CD4-positive, alpha-beta T cell treated with Interleukin-2 at 100 ng/mL for 4 hours (primary cell): ENCODE measurements around the gene C12orf75.
"Not testable (repeated sequence)": the region's sequence is repeated elsewhere in the genome, so short reads cannot be mapped to it uniquely, and the experiment has no call there.

Experiments used
- DNase-seq: peaks from one replicate; pipeline ENCODE4 v3.0.0-alpha.2; 2020; ENCODE audit warnings: low spot score

C12orf75 gene

DNA sequence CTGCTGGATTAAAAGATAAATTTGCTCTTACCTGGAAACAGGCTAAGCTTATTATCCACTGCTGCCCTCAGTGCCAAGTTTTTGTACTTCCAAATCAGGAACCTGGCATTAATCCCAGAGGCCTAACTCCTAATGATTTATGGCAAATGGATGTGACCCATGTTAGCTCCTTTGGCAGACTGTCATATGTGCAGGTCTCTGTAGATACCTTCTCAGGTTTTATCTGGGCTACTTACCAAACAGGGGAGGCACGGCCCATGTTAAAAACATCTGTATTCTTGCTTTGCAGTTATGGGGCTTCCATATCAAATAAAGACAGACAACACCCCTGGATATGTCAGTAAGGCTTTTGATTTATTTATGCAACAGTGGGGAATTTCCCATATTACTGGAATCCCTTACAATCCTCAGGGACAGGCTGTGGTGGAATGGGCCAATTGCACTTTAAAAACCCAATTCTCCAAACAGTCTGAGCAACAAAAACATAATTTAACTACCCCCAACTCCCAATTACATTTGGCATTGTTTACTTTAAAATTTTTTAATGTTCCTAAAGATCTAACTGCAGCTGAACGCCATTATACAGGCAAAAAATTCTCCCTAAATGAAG lies 19.9 kb upstream of the C12orf75 start:
- DNase-seq, result not testable (repeated sequence)

DNA sequence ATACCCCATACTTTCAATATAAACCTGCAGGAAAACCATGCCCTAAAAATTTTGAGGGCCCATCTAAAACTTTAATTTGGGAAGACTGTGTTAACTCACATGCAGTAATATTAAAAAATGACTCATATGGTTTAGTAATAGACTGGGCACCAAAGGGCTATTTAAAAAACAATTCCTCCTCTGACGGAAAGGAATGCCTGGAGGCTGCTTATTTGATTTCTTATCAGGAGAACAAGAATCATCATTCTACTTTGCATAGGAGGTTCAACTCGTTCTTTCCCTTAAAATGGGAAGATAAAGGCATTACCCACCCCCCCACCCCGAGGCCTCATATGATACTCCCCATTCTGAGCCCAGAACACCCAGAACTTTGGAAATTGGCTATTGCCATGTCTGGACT lies 18.6 kb upstream of the C12orf75 start:
- DNase-seq, result not testable (repeated sequence)

DNA sequence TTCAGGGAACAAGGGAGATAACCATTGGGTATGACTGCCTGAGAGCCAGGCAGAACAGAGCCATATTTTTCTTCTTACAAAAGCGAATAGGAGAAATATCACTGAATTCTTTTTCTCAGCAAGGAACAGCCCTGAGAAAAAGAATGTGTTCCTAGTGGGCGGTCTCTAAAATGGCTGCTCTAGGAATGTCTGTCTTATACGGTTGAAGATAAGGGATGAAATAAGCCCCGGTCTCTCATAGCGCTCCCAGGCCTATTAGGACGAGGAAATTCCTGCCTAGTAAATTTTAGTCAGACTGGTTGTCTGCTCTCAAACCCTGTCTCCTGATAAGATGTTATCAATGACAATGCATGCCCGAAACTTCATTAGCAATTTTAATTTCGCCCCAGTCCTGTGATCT lies 16.7 kb upstream of the C12orf75 start:
- not testable (repeated sequence) for DNase-seq

DNA sequence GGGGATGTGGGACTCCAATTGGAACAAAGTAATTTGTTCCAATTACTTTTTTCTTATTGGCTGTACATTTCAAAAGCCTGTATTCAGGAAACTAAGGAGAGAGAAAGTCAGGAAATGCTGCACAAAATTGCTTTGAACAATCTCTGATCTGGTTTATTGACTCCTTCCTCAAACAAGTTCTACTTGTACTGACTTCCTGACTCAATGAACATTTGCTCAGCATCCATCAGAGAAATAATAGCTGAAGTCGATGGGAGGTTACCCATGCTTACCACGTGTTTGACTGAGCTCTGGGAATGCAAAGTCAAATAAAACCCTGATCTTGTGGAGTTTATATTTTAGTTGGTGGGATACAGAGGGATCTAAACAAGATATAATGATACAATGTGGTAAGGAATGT lies 15.4 kb upstream of the C12orf75 start:
- no peak for DNase-seq

GRCh38 chr12:105315726-105316125 lies 14.8 kb upstream of the C12orf75 start:
- no peak for DNase-seq

DNA sequence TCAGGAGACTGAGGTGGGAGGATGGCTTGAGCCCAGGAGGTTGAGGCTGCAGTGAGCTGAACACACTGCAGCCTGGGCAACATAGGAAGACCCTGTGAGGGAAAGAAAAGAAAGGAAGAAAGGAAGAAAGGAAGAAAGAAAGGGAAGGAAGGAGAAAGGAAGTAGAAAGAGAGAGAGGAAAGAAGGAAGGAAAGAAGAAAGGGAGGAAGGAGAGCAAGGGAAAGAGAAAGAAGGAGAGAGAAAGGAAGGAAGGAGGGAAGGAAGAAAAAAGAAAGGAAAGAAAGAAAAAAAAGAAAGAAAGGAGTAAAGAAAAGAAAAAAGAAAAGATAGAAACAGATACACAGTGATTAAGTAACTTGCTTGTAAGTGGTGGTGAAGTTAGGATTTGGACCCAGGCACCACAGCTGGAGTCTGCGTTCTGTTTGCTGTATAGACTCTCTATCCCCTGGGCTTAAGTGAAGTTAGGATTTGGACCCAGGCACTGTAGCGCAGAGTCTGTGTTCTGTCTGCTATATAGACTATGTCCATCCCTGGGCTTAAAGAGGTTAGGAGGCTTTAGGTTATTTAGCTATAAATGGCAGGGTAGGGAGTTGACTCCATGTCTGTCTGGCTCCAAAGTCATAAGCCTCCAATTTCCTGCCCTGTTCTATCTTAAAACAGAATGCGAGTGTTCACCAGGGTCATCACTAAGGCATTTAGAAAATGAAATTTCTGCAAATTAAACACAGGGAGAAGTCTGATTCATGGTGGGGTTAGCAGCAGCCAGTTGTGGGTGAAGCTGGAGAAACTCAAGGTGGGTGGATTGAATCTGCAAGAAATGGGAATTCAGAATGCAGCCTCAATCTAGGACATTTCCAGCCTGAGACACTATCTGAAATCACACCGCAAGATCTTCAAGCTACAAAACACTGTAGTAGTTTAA lies 13.3 kb upstream of the C12orf75 start:
- no peak for DNase-seq

DNA sequence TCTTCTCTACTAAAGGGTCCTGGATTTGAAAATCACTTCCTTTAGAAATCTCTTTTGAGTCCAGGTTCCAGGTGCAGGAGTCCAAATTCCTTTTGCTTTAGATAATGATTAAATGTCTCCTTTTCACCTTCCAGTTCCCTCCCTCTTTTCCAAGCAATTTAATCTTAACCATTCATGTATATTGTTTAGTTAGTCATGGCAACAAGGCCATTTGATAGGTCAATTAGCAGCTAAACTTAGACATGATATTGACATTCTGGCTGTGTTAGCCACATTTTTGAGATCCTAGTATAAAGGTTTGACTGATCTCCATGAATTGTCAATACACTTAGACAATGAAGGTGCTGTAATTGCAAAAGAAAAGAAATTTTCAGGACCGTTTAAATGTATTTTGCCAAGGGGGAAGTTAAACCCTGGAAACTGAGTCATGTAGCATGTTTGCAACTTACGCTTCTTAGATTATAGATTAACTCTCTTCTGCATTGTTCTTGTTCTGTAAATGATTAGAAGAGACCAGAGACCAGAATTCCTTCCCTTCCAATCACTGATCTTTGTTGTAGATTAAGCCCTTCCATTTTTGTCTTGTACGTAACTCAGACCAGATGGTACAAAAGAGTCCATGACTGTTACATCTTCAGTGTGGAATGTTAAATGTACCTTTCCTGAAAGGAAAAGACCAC lies 12.4 kb upstream of the C12orf75 start:
- DNase-seq, result no peak

DNA sequence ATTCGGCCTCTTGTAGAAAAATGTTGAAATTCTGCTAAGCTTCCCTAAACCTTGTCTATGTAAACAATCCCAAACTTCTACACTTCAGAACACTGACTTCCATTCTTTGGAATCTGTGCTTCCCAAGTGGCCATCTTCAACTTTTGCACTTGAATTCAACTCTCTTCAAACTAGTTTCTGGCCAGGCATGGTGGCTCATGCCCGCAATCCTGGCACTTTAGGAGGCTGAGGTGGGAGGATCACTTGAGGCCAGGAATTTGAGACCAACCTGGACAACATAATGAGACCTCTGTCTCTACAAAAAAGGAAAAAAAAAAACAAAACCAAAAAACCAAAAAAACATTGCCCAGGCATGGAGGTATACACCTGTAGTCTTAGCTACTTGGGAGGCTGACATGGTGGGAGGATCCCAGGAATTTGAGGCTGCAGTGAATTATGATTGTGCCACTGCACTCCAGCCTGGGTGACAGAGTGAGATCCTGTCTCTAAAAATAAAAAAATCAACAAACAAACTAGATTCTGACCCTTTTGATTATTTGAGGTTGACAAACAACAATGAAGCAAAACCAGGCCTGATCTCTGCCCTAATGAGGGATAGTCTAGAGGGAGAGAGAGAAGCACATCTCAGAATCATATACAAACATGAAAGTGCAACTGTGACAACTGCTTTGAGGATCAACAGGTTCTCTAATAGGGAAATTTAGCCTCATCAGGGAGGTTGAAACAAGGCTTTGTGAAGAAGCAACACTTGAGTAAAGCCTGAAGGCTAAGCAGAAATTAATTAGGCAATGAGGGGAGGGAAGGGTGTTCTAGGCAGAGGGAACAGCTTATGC lies 11.6 kb upstream of the C12orf75 start:
- DNase-seq, result no peak

GRCh38 chr12:105319691-105320209 lies 10.7 kb upstream of the C12orf75 start:
- peak; percentile 10 for DNase-seq

- no peak for DNase-seq
Measured at GRCh38 chr12:105321125-105321524, 9.4 kb upstream of the C12orf75 start.

DNA sequence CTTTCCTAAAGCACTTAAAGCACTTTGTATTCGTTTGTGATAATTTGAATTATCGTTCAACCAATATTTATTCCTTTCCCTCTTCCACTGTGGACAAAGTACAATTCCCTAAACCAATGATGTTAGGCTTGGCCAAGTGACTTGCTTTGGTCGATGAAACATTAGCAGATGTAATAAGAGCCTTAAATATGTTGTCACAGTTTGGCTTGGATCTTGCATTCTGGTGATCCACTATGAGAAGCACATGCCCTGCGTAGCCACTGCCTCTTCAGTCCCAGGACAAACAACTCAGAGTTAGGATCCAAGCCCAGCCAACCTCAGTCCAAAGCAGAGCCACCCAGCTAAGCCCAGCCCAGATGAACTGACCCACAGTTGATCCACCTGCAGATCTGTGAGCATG lies 8.4 kb upstream of the C12orf75 start:
- DNase-seq, result no peak

GRCh38 chr12:105324704-105325103 lies 5.8 kb upstream of the C12orf75 start:
- no peak for DNase-seq

DNA sequence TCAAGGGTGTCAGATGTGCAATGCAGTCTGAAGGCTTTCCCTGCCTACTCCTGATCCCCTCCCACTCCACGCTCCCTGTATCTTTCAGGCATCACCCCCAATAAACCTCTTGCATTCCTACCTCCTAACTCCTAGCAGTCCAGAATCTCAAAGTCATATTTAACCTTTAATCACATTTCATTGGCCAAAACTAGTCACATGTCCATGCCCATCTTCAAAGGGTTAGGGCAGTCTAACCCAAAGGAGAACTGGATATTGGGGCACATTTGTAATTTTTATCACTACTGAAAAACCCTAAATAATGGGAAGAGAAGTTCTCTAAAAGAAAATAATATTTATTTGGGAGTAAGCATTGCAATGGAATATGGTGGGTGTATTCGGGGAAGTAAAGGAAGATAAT lies 5.4 kb upstream of the C12orf75 start:
- DNase-seq, result no peak

GRCh38 chr12:105329926-105330282 lies 587 bp upstream of the C12orf75 start:
- DNase-seq, result no peak

DNA sequence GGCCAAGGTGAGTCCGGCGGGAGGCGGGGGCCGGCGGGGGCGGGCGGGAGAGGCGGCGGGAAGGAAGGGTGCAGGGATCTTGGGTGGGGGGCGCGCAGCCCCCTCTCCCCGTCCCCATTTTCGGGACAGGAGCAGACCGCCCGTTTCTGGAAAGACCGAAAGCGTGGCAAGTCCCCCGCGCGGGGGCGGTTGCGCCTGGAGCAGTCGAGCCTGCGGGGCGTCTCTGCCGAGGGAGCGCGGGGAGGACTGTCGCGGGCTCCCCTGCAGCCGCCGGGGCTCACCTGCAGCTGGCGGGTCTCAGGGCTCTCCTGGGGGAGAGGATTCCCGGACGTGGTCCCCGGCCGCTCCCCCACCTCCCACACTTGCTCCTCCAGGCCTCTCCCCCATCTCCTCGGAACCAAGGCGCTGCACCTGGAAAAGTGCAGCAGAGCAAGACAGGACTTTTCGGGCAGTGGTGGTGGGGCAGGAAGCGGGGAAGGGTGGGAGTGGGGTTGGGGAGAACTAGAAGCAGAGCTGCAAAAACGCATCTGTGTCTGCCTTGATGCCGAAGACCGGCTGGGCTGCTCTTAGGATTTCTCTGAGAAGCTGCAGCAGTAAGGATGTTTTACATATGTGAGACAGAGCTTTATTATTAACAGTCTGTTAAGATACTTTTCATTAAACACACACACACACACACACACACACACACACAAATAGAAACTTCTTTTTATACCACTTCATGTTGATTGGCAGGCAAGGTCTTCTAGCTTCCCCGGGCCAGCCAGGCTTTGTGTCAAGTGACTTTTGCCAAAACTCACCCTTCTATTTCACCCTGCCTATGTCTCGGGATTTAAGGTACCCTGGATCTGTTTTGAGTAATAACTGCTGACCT lies 677 bp downstream of the C12orf75 start:
- peak; percentile 27 for DNase-seq

DNA sequence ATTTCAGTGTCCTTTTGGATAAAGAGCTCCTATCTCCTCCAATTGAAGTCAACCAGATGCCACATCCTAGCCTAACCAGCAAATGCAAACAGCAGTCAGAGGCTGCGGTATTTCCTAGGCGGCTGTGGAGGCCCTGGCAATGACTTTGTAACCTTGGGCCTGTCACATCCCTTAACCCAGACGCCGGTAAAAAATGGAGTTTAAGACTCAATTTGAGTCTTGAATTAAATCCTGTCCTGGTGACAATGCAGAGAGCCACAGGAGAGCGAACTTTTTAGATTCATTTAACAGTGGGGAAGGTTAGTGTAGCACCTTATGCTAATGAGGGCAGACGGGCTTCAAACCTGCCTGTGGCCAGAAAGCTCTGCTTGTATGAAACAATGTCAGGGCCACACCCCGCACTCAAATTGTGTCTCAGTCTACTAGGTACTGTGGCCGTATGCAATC lies 1.3 kb downstream of the C12orf75 start:
- DNase-seq, result peak; percentile 34

DNA sequence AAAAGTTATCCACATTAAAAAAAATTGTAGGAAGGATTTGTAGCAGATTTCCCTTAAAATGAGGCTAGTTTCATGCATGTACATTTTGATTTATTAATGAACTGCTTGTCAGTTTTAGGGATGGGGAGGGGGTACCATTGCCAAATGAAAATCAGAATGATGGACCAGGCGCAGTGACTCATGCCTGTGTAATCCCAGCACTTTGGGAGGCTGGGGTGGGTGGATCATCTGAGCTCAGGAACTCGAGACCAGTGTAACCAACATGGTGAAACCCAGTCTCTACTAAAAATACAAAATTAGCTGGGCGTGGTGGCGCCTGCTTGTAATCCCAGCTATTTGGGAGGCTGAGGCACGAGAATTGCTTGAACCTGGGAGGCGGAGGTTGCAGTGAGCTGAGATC lies 1.8 kb downstream of the C12orf75 start:
- not testable (repeated sequence) for DNase-seq

- DNase-seq, result no peak
Measured at GRCh38 chr12:105332925-105333324, 2.4 kb downstream of the C12orf75 start.

DNA sequence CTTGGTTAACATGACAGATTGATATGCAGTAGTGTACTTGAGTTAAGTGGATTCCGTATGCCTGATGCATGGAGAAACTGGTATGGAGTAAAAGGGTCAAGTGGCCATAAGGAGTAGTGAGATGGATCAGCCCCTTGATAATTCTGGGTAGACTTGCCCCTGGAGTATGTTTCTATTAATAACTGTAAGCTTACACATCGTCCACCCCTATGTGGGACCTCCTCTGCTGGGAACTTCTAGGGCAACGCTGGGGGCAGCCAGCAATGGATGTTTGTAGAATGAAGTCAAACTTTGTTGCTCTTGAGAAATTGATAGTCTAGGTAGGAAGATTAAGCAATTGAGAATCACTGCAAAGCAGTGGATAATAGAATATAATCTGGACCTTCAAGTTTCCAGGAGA lies 3.5 kb downstream of the C12orf75 start:
- DNase-seq, result no peak

DNA sequence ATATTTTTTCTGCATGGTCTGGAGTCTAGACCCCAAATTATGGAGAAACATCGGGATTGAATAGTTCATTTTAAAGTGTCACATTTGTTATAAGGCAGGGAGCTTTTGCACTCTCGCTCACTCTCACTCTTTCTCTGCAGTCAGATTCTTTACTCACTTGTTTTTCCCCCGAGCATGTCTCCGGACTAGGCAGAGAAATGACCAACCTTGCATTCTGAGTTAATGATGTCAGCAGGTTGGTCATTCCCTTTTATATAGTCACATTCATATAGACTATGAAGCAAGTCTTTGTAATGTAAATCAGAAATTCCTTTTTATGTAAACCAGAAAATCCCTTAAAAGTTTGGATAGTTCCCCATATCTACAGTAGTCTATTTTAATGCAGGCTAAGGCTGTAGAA lies 4.1 kb downstream of the C12orf75 start:
- DNase-seq, result no peak

DNA sequence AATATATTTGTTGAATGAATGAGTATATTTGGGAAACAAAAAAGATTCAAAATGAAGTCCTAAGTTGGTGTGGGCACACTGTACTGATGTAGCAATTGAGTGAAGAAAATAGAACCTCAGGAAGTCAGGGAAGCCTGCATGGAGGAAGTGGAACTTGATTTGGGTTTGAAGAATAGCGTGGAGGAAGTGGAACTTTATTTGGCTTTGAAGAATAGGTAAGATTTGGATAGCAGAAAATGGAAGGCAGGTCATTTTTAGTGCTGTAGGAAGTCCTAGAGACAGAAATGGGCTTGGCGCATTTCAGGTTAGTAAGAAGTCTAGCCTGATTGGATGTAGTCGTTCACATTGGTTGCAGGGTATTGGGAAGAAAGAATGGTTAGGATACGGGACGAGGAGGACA lies 5.4 kb downstream of the C12orf75 start:
- DNase-seq, result no peak
